HG02884 (cell line): Measurements from ENCODE around the gene NCK1.
A peak's percentile ranks its signal among the peaks of the same experiment; 100 is the strongest.

Experiments used
- ATAC-seq: cut with Tn5 transposase; IDR thresholded peaks from one replicate; pipeline ENCODE4 v1.9.1; 2021; ENCODE audit warnings: mild to moderate bottlenecking, moderate library complexity; ENCODE audit not compliant: unreplicated experiment

The NCK1 gene

GRCh38 chr3:136905549-136905948 is 43.5 kb downstream of the NCK1 start:
- no peak for ATAC-seq

DNA sequence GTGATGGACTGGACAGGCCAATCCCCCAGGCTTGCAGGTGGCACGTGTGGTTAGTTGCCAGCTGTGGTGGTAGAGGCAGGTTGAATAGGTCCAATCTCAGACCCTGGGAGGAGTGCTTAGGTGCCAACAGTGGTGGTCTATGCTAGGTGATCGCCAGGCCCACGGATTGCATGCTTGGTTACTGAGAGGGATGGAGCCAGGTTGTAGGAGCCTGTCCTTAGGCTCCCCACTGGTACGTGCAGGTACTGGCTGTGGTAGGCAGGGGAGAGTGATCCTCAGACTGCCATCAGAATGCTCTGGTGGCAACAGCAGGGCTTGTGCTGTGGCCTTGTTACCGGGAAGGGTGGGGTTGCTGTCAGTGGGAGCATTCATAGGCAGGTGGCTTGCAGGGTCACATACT is 44.7 kb downstream of the NCK1 start:
- ATAC-seq, result no peak

DNA sequence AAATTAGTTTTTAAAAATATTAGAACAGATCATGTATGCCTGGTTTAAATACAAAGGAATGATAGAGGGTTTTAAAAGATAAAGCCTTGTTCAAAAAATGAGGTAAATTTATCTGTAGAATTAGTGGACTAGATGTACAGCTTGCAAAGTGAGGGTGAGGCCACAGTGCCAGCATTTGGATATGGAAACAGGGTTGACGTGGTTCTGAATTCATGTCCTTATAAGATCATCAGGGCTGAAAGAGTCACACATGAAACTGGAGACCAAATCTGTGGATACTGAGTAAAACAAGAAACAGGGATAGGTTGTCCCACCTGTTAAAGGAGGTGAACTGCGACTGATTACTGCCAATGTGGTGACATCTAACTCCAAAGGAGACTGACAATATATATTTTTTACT is 46.3 kb downstream of the NCK1 start:
- no peak for ATAC-seq

- ATAC-seq, result peak; percentile 50
These were observed 47.2 kb downstream of the NCK1 start for GRCh38 chr3:136909187-136909586.

- no peak for ATAC-seq
These were observed 48.7 kb downstream of the NCK1 start for GRCh38 chr3:136910697-136911096.

GRCh38 chr3:136913168-136913567 is 51.2 kb downstream of the NCK1 start:
- ATAC-seq, result no peak

GRCh38 chr3:136914739-136915138 is 52.7 kb downstream of the NCK1 start:
- ATAC-seq, result no peak

DNA sequence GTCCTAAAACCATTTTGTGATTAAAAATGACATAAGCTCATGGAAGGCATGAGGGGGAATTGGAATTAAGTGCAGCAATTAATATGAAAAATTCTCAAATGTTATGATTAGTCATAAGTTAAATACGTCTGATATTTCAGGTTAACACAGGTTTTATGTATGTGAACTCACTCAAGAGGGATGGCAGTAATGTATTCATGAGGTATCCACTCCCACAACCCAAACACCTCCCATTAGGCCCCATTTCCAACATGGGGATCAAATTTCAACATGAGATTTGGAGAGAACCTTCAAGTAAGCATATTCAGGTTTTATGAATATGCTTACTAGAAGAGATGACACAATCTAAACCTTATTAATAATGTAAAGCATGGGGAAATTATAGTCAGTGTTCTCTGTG is 54.2 kb downstream of the NCK1 start:
- no peak for ATAC-seq

GRCh38 chr3:136919799-136920580 is 58.0 kb downstream of the NCK1 start:
- ATAC-seq, result no peak

DNA sequence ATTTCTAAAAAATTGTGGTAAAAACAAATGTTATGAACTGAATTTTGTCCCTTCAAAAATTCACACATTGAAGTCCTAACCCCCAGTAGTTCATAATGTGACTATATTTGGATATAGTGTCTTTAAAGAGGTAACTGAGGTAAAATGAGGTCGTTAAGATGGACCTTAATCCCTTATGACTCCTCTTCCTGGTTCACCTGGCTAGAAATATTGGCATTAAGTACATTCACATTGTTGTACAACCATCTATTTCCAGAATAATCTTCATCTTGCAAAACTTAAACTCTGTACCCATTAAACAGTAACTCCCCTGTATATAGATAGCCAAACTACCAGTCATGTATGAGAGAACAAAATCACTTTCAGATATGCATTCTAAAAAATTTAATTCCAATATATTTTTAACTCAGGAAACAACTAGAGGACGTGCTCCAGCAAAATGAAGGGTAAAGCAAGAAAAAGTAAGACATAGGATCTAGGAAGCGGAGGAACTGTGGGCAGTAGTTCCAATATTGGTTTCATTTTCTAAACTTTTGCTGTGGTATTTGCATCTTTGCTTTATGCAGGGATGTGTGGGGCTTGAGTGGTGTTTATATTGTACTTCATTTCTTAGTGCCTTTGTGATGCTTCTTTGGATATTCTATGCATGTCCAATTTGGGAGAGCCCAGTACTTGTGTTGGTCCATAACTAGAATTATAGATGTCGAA is 59.0 kb downstream of the NCK1 start:
- ATAC-seq, result no peak

DNA sequence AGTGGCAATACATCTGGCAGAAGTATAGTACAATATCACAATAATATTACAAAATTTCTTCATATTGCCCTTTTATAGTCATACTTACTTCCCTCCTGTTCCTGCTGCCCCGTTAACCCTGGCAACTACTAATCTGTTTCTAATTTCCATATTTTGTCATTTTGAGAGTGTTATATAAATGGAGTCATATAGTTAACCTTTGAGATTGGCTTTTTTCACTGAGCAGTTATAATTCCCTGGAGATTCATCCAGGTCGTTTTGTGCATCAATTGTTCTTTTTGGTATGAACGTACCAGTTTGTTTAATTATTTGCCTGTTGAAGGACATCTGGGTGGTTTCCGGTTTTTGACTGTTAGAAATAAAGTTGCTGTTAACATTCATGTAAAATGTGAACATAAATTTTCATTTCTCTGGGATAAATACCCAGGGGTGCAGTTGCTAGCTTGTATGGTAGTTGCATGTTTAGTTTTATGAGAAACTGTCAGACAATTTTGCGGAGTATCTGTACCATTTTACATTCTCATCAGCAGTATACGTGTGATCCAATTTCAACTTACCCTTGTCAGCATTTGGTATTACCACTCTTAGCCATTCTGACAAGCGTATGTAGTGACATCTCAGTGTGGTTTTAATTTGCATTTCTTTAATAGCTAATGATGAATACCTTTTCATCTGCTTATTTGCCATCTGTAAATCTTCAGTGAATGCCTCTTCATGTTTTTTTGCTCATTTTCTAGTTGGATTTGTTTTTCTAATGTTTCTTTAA is 63.6 kb downstream of the NCK1 start:
- ATAC-seq, result no peak

- no peak for ATAC-seq
These were observed 66.2 kb downstream of the NCK1 start for GRCh38 chr3:136928240-136928639.

- no peak for ATAC-seq
These were observed 68.1 kb downstream of the NCK1 start for GRCh38 chr3:136929977-136930670.

DNA sequence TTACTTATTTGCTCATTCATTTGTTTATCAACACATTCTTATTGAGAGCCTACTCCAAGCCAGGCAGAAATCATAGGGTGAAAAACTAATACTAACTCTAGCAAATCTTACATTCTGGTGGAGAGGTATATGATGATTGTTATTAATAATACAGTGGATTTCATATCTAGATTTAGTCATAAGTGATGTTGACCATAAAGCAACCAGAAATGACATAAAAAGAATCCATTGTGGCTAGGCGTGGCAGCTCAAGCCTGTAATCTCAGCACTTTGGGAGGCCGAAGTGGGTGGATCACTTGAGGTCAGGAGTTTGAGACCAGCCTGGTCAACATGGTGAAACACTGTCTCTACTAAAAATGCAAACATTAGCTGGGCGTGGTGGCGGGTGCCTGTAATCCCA is 69.6 kb downstream of the NCK1 start:
- no peak for ATAC-seq

GRCh38 chr3:136932523-136932922 is 70.5 kb downstream of the NCK1 start:
- no peak for ATAC-seq

- ATAC-seq, result no peak
These were observed 71.2 kb downstream of the NCK1 start for GRCh38 chr3:136932978-136933772.

DNA sequence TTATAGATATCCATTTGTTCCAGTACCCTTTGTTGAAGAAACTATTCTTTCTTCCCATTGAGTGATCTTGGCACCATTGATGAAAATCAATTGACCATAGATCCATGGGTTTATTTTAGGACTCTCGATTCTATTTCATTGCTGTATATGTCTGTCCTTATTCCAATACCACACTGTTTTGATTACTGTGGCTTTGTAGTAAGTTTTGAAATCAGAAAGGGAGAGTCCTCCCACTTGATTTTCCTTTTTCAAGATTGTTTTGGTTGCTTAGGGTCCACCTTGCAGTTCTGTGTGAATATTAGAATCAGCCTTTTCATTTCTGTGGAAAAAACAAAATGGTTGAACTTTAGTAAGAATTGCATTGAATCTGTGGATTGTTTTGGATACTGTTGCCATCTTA is 75.2 kb downstream of the NCK1 start:
- ATAC-seq, result no peak

- no peak for ATAC-seq
These were observed 75.8 kb downstream of the NCK1 start for GRCh38 chr3:136937851-136938250.

DNA sequence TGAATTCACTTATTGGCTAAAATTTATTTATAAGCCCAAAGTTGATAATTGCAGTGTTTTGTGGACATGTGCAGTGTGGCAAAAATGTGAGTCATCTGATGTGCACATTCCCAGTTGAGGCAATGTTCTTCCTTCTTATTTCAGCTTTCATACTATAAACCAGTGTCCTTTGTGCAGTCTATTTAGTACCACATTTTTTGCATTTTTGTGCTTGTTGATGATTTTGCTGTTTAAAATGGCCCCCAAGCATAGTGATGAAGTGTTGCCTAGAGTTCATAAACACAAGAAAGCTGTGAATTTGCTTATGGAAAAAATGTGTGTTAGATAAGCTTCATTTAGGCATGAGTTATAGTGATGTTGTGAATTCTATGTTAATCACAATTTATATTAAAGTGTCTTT is 76.3 kb downstream of the NCK1 start:
- no peak for ATAC-seq

- ATAC-seq, result no peak
These were observed 77.5 kb downstream of the NCK1 start for GRCh38 chr3:136939489-136939888.
